NCI-H2196 (cell line): ENCODE results near the gene RUBCNL.
"Not testable (repeated sequence)": the region's sequence is repeated elsewhere in the genome, so short reads cannot be mapped to it uniquely, and the experiment has no call there.

Experiments
- DNase-seq: peaks from one replicate; lab custom pipeline; 2025; ENCODE audit not compliant: unreplicated experiment; lab: John Stamatoyannopoulos, UW

Gene RUBCNL

DNA sequence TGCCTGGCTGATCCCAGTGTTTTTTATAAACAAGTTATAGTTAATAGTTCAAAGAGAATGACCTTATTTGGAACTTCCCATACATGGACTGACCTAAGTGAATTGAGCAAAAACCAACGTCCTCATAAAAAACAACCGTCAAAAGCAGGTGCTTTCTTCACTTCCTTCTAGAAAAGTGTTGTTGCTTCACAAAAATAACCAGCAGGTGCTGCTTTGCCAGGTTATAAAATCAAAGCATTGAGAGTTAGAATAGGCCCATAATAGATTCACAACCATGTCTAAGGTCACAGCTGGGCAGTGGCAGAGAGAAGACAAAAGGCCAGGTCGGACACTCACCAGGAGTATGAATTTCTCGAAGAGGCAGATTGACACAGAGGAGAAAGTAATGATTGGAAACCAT, 9.5 kb downstream of the RUBCNL start:
- DNase-seq: no peak

DNA sequence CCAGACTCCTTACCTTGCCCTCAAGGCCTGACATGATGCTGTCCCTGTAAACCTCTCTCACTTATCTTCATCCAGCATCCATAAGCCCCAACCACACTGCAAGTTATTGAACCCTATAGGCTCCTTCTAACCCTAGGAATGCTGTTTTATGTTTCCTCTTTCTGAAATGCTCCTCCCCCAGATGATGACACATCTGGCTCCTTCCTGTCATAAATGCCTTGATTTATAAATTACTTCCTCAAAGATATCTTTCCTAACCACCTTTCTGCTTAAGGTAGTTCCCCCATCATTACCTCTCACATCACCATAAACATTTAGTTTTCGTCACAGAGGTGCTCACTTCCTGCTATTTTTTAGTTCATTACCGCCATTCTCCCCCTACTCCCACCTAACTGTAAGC, 12.3 kb downstream of the RUBCNL start:
- no peak for DNase-seq

DNA sequence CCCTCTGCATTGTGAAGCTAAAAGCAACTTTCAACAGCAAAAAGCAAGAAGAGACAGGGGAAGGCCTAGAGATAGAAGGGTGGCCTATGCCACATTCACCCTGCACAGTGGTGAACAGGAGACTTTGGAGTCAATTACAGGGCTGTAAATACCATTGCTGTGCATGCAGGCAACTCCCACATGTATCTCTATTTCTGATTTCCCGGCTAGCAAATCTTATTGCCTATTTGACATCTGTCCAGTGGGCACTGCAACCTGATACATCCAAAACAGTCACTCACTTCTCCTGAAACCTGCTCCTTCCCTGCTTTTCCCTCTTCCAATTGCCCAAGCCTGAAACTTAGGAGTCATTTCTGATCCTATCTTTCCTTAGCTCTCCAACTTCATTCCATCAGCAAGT, 13.4 kb downstream of the RUBCNL start:
- no peak for DNase-seq

DNA sequence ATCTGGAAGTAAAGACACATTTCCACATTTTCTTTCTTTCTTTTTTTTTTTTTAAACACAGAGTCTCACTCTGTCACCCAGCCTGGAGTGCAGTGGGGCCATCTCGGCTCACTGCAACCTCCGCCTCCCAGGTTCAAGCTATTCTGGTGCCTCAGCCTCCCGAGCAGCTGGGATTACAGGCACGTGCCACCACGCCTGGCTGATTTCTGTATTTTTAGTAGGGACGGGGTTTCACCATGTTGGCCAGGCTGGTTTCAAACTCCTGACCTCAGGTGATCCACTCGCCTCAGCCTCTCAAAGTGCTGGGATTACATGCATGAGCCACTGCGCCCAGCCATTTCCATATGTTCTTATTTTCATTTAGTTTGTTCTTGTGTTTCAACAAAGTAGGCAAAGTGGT, 14.1 kb downstream of the RUBCNL start:
- DNase-seq: not testable (repeated sequence)

DNA sequence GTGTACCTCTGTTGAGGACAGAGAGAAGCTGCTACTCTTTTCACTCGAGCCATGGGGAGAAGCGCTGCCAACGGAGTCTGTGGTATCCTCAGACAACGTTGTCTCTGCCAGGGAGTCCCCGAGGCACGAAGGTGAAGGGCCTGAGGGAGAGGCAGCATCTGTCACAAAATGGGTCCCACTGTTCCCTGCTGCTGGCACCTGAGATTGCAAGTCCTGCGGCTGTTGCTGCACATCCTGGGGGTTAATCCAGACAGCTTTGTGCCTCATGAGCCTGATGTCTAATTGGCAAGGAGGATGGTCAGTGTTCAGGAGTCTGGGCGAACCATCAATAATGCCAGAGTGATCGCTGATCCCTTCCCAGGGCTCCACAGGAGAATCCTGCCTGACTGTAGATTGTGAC, 15.0 kb downstream of the RUBCNL start:
- no peak for DNase-seq

DNA sequence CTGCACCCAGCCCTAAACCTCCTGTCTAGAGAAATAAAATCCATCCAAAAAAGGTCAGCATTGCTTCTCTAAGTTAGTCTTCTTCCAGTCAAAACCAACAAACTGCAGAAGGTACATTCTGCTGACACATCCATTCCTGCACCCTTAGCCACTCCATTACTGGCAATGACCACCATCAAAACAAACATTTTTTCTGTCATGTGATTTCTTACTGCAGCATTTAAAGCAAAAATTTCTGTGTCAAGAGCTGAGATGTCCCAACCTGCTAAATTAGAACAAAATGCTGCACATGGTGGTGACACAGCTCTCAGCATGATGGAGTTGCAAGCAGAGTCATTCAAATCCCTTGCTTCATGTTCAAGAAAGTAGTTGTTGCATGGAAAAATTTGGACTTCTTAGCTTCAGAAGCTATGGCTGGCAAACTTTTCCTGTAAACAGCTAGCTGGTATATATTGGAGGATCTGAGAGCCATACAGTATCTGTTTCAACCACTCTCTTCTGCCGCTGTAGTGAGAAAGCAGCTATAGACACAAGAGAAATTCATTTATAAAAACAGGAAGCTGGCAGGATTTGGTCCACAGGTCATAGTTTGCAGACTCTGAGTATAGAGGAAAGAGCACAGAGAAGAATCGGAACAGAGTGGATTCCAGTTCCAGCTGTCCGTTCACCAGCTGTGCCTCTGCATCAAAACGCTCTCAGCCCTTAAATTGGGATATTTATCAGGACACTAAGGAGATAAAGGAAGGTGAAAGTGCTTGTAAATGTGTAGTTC, 17.4 kb downstream of the RUBCNL start:
- DNase-seq: no peak

DNA sequence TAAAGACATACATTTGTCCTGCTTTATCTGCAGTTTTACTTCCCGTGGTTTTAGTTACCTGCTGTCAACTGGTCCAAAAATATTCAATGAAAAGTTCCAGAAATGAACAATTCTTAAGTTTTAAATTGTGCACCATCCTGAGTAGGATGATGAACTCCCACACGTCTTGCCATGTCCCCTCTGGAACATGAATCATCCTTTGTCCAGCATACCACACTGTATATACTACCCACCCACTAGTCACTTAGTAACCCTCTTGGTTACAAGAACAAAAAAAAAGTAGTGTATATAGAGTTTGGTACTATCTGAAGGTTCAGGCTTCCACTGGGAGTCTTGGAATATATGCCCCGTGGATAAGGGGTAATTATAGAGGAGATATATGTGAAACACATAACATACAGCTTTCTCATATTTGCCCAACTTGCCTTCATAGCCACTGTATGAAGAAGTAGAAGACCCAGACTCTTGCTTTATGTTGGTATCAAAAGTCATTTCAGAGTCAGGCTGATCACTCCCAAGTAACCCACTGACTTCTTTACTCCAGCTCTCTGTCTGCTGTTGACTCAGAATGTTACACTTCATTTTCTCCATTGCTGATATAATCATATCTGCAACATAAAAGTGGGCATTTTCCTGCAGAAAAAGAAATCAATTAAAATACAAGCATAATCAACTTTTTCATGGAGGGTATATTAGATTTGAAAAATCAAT, 19.3 kb downstream of the RUBCNL start:
- no peak for DNase-seq

DNA sequence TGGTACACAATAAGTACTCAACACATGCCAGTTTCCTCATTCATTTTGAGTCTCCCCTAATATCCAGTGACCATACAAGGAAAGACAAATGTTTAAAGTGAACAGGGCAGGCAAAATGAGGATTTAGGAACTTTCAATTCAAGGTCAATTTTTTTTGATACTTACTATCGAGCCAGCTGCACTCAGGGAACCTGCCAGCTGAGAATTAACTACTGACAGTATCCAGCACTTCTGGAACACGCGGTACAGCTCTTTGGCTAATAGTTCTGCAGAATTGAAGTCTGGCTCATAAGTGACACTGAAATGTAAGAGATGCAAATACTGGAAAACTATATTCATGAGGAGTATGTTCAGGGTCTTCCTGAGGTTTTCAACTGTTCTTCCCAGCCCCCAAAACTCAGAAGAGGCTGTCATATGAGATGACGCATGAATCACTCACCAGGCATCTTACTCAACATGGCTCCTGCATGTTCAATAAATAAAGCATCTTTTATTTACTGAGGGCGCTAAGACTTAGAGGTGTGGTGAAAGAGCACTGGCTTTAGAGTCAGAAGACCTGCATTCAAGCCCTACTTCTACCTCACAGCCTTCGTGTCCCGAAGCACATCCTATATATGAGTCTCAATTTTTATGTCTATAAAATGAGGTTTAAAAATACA, 25.6 kb downstream of the RUBCNL start:
- DNase-seq: no peak

DNA sequence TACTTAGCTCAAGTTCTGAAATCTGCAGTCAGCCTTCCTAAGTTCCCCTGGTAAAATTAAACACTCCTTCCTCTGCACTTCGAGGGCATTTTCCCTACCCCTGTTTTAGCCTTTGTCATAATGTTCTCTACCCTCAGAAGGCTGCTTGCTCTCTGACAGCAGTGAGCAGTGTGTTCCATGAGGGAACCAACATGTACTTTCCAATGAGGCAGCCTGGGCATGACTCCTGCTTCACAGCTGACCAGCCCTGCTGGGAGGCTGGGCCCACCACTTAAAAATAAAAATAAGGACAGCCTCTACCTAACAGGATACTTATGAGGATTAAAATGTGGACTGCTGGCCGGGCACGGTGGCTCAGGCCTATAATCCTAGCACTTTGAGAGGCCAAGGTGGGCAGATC, 26.4 kb downstream of the RUBCNL start:
- DNase-seq: no peak

DNA sequence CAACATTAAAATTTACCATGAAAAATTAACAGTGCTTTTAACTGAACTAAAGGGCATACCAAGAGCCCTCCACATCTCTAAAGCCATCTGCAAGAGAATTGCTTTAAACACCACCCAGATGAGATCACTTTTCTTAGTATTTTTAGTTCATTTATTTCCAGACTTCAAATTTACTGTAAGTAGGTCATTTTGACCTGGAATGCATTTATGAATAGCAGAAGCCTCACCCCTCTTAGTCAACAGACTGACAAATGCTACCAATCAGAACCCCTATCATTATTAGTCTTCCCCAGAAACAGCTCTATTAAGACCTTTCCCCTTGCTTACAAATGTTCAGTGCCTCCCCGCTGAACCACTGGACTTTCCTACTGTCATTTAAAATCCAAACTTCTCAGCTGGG, 27.3 kb downstream of the RUBCNL start:
- no peak for DNase-seq

DNA sequence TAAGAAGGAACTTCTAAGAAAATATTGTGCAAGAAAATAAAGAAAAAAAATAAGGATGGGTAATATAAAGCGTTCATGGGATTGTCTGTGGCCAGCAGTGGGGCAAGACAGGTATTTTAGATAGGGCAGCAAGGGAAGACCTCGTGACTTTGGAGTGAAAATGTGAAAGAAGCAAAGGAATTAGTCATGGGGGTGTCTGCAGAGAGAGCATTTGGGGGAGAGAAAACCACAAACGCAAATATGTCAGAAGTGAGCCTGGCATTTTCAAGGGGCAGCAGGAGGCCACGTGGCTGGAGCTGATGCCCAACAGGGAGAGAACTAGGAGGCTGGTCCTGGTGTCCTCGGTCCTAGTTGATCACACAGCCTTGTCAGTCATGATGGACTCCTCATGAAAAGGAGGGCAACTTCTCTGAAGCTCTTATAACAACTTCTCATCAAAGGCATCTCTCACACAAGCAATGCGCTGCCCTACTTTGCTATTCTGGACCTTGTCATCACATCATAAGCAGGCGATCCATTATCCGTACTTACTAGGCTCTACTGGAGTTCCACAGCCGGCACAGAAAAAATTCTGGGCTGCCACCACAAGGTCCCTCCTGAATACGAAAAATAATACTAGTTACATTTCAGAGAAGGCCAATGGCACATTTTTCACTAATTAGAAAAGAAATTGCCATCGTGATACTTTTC, 31.0 kb downstream of the RUBCNL start:
- no peak for DNase-seq

DNA sequence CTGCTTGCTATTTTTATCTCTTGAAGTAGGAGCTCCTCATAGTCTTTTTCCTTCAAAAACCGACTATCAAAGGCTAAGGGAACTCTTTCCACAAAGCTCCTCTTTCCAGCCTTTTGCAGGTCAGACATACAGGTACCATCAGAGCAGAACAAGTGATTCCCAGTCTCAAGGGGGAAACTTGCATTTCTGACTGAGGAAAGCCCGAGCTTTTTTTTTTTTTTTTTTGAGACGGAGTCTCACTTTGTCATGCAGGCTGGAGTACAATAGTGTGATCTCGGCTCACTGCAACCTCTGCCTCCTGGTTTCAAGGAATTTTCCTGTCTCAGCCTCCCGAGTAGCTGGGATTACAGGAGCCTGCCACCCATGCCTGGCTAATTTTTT, 32.0 kb downstream of the RUBCNL start:
- no peak for DNase-seq

DNA sequence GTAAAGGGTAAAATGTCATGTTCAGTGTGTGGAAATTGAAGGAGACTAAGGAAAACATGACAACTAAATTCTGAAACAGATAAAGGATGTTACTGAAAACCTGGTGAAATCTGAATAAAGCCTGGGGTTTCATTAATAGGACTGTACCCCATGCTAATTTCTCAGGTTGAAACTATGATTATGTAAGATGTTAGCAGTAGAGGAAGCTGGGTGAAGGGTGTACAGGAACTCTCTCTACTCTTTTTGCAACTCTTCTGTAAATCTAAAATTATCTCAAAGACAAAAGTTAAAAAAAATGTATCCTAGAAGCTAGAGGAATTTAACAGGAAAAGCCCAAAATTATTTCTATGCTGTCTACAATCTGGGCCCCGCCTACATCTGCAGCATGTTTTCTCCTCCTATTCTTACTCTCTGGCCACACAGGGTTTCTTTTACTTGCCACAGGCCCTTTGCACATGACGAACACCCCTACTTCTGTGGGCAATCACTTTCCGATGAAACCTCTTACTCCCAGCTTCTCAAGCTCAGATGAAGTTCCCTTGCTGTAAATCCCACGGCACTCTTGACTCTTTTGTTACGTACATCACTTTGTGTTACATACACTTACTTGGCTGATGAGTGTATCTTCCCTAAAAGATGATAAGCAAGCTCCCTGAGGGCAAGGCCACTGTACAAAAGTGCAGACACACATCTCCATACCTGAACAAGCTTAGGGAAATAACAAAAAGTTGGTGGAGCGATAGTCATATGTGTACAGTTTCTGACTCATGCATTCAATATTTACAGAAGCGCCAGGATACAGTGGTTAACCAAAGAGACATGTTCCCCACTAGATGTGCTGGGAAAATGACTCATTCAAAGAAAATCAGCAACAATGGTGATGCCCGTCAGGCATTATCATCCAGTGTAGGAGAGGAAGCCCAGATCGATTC, 32.6 kb downstream of the RUBCNL start:
- no peak for DNase-seq

DNA sequence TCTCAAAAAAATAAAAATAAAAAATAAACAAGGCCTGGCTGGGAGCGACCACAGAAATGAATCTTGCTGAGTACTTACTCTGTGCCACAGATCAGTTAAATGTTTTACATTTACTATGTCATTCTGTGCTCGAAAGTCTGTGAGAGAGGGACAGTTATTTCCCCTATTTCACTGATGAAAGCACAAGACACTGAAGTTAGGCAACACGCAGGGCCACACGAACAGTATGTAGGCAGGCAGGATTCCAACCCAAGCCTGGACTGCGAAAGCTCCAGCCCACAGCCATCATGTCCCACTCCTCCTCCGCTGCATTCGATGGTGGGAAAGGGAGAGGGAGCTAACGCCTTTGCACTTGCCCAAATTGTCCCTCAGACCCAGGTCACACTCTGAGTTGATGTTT, 34.2 kb downstream of the RUBCNL start:
- DNase-seq: no peak

DNA sequence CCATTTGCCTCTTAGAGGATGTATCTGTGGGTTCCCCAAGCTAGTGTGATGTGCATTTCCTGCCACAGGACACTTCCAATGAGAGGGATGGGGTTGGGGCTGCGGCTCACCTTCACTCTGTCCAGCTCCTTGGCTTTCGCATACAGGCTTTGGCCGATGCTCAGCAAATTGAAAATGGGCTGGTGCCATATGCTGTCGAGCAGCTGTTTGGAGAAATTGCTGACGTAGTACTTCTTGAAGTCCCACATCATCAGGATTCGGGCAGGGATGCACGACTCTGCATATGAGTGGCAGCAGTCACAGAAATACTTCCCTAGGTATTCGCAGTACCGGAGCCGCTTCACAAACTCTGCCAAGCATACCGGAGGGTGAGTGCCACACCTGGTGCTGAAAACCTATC, 37.0 kb downstream of the RUBCNL start:
- DNase-seq: no peak

DNA sequence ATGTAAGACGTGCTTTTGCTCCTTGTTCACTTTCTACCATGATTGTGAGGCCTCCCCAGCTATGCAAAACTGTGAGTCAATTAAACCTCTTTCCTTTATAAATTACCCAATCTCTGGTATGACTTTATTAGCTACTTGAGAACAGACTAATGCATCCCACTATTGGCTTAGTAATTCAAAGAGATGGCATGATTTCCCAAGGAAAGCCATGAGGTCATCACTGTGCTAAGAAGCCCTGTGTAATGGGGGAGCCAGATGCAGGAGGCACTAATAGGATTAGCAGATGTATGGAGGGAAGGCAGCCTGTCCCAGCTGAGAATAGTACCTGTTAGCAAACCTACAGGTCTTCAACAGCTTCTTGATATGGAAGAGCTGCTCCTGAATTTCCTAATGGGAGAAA, 38.1 kb downstream of the RUBCNL start:
- no peak for DNase-seq

DNA sequence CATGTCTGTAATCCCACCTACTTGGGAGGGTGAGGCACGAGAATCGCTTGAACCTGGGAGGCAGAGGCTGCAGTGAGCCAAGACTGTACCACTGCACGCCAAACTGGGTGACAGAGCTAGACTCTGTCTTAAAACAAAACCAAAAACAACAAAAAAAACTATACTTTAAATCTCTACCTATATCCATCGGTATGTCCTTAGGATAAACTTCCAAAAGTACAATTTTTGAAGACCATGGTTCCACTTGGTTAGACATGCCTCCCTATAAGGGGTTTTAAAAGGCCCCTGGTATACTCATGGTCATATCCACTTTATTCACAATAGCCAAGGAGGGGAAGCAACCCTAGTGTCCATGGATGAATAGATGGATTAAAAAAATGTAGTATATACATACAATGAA, 39.8 kb downstream of the RUBCNL start:
- DNase-seq: no peak

DNA sequence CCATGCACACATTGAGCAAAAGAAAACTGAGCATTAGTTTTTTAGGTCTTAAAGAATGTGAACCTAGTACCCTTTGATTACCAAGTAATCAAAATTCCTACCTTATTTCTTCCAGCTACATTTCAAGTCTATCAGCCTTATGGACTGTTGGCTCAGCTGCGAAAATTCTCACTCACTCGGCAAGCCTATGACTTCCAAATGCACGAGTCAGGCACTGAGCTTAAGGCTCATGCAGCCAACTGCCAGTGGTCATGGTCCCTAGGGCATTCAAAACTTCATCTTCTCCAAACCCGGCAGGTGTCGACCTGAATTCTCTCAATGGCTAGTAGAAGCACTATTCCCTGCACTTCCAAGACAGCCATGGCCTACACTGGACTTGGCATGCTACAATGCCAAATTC, 41.2 kb downstream of the RUBCNL start:
- DNase-seq: no peak

DNA sequence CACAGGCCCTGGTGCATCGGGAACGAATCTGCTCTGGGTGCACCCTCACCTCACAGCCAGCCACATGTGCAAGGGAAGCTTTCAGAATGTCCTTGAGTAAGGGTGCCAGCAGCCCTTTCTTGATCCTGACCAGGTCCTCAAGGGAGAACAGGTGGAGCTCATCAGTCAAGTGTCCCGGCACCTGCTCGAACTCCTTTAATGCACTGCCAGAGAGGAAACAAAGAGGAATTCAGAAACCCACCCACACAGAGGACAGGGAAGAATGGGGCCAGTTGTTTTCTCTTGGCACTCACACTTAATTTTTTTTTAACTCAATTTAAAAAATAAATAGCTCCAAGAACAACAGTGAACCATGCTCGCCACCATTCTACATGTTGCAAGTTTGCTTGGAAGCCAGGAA, 41.7 kb downstream of the RUBCNL start:
- no peak for DNase-seq

DNA sequence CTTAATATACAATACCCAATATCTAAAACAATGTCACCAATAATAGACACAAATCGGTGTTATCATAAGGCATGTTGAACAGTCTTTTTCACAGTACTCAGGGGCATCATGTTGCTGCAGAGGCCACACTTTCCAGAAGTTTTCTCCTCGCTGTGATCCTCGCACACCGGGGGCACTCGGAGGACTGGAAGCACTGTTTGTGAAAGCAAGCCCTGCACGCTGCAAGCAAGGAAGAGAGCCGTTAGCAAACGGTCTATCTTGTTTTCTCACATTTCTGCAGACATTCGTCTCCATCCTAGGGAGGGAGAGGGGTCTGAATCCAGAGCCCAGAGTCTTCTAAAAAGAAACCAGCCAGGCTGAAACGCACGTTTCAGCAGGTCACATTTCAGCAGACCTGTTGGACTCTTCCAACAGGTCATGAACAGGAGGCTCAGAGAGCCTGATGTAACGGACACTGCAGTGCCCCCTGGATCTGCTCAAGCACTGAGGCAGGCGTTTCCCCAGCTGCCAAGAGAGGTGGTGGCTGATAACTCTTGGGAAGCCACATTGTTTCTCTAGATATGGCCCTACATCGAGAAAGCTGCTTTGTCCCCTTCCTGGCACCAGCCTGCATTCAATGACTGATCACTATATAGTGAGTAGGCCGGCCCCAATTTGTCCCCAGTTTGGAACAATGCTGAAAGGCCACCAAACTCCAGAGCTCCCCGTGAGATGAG, 43.6 kb downstream of the RUBCNL start:
- no peak for DNase-seq
